K562 (cell line): ENCODE measurements around the gene KCNH2. TPM values are rescaled to one million over a fixed set of nuclear protein-coding genes. Genes with fewer than 3 reads are reported as not detected.
A peak's percentile ranks its signal among the peaks of the same experiment; 100 is the strongest.

Source experiments
- BCLAF1 ChIP-seq, 2 experiments: fragments of 450-650 bp in 1 of 2; IDR thresholded peaks; 2 replicates each; pipeline ENCODE4 v1.6.1; 2011 to 2017; ENCODE audit warnings: low read depth in 2 of 2, antibody characterized with exemption in 1 of 2, borderline replicate concordance in 1 of 2, low read length in 1 of 2, mild to moderate bottlenecking in 1 of 2, mixed read lengths in 1 of 2; ENCODE audit not compliant: control insufficient read depth in 1 of 2
- HSF4 ChIP-seq: fragments of 250-450 bp; sonication (Bioruptor Pico); IDR thresholded peaks from 2 replicates; pipeline ENCODE4 v2.1.2; 2022; ENCODE audit warnings: mild to moderate bottlenecking, moderate library complexity, borderline replicate concordance
- KLF16 ChIP-seq: IDR thresholded peaks from 2 replicates; pipeline ENCODE4 v1.6.1; 2016; ENCODE audit warnings: antibody characterized with exemption
- NR0B1 ChIP-seq: fragments of 450-650 bp; IDR thresholded peaks from one replicate; pipeline ENCODE4 v1.6.1; 2018; ENCODE audit warnings: mild to moderate bottlenecking, moderate library complexity; ENCODE audit not compliant: partially characterized antibody
- ZBTB11 ChIP-seq, 3 experiments: fragments of 200-800 bp in 1 of 3; fragments of 250-450 bp in 1 of 3; fragments of 450-650 bp in 1 of 3; sonication (Bioruptor Pico) in 1 of 3; sonication (Bioruptor generic) in 1 of 3; formaldehyde crosslinking in 1 of 3; IDR thresholded peaks; 2 replicates each; pipeline versions ENCODE4 v1.6.1 to v1.8.0; 2016 to 2022; ENCODE audit warnings: mild to moderate bottlenecking in 2 of 3, missing genetic modification characterization in 2 of 3, missing compliant biosample characterization in 1 of 3, moderate library complexity in 1 of 3
- ZFX ChIP-seq: sonication (generic); formaldehyde crosslinking; IDR thresholded peaks from 2 replicates; pipeline ENCODE4 v1.8.0; 2022; ENCODE audit warnings: mild to moderate bottlenecking, missing genetic modification reagents, moderate library complexity
- ZNF24 ChIP-seq: fragments of 450-650 bp; IDR thresholded peaks from 2 replicates; pipeline ENCODE4 v1.6.1; 2016
- polyA plus RNA-seq, 8 experiments: library from polyadenylated mRNA; depleted of rRNA in 4 of 8; stranded (reverse) in 5 of 8; unstranded in 3 of 8; fragments of >200 nt; fragmentation: Nextera tagmentation in 2 of 8; fragmentation: Illumina TruSeq in 1 of 8; extraction: Ambion mirVana in 2 of 8; extraction: Trizol in 1 of 8; gene quantifications; 2 replicates each; pipeline versions ENCODE4 v1.2.1 to v1.2.3, GENCODE V29; 2011 to 2014; ENCODE audit warnings: inconsistent platforms in 1 of 8, missing spikeins in 1 of 8
- total RNA-seq, 7 experiments: library from RNA; depleted of rRNA in 6 of 7; stranded (reverse); fragments of >200 nt in 6 of 7; fragmentation: Illumina TruSeq in 2 of 7; extraction: Trizol in 2 of 7; gene quantifications; 2 replicates each; pipeline versions ENCODE4 v1.2.1 to v1.2.3, GENCODE V29; 2011 to 2021; ENCODE audit warnings: low replicate concordance in 1 of 7
- TF ChIP-seq, protein P1 (sequence below): fragments of 200-400 bp; formaldehyde crosslinking; IDR thresholded peaks from 2 replicates; pipeline ENCODE4 v1.6.1; 2017; ENCODE audit warnings: mild to moderate bottlenecking, low read depth, low read length, moderate library complexity
- TF ChIP-seq, protein P2 (sequence below): sonication (generic); IDR thresholded peaks from 2 replicates; pipeline ENCODE4 v1.6.1; 2016
- TF ChIP-seq, protein P3 (sequence below): fragments of 450-650 bp; IDR thresholded peaks from 2 replicates; pipeline ENCODE4 v1.7.0; 2016; ENCODE audit warnings: borderline replicate concordance

KCNH2 gene
- total and polyA plus RNA-seq, 9 of the 15 experiments (the other 6 are each of a cell fraction or from before 2014, with no cell fraction given): 18.1 to 368 (median 218) TPM

DNA sequence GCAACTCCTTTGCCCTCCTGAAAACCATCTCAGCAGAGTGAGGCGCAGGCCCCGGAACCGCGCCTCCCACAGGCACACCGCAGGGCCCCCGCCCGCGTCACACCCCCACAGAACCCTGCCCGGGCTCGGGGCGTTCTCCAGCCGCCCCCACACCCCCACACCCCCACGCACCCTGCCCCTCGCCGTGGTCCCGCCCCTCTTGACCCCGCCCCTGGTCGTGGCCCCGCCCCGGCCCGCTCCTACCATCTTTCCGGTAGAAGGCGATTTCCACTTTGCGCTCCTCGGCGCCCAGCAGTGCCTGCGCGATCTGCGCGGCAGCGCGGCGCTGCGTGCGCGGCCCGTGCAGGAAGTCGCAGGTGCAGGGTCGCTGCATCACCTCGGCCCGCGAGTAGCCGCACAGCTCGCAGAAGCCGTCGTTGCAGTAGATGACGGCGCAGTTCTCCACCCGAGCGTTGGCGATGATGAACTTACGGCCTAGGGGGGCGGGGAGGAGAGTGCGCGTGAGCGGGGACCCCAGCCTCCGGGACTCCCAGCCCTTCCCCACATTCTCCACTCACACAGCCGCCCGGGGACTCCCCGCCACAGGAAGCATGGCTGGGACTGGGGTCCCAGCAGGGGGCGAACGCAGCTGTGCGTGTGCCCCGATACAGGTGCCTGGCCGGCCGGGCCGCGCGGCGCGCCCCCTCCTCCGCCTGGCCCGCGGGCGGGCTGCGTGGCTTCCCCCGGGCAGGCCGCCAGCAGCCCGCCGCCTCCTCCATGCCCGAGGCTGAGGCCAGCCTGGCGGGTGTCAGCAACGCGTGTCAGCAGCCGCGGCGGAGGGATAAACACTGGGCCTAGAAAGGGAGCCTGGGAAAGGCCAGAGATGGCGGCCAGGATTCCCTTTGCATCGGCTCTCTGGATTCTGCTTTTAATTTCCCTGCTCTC is 3.4 kb downstream of the KCNH2 start (continued):
- TF ChIP-seq, protein P1, sequence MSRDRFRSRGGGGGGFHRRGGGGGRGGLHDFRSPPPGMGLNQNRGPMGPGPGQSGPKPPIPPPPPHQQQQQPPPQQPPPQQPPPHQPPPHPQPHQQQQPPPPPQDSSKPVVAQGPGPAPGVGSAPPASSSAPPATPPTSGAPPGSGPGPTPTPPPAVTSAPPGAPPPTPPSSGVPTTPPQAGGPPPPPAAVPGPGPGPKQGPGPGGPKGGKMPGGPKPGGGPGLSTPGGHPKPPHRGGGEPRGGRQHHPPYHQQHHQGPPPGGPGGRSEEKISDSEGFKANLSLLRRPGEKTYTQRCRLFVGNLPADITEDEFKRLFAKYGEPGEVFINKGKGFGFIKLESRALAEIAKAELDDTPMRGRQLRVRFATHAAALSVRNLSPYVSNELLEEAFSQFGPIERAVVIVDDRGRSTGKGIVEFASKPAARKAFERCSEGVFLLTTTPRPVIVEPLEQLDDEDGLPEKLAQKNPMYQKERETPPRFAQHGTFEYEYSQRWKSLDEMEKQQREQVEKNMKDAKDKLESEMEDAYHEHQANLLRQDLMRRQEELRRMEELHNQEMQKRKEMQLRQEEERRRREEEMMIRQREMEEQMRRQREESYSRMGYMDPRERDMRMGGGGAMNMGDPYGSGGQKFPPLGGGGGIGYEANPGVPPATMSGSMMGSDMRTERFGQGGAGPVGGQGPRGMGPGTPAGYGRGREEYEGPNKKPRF: no peak
- TF ChIP-seq NR0B1: no peak
- TF ChIP-seq HSF4: no peak
- peak in 1 of 3 experiments; percentile 24; a peak in 1 of 6 replicates for TF ChIP-seq ZBTB11 (CRISPR knock-in tag; IDR thresholded peaks at IDR 0.05)
- TF ChIP-seq ZNF24: peak; percentile 82
- TF ChIP-seq, protein P2, sequence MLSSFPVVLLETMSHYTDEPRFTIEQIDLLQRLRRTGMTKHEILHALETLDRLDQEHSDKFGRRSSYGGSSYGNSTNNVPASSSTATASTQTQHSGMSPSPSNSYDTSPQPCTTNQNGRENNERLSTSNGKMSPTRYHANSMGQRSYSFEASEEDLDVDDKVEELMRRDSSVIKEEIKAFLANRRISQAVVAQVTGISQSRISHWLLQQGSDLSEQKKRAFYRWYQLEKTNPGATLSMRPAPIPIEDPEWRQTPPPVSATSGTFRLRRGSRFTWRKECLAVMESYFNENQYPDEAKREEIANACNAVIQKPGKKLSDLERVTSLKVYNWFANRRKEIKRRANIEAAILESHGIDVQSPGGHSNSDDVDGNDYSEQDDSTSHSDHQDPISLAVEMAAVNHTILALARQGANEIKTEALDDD: no peak
- 0 out of 4 replicates have a peak, but pooled peaks of 1 of the 2 experiments have one; percentile 47 for TF ChIP-seq BCLAF1 (IDR thresholded peaks at IDR 0.05; ENCODE audit: borderline replicate concordance in 1 of 2, control insufficient read depth in 1 of 2, low read depth in 2 of 2, low read length in 1 of 2)
- TF ChIP-seq KLF16: peak; percentile 39; the same call in 1 of the 2 replicates
- peak; percentile 71 for TF ChIP-seq ZFX (CRISPR knock-in tag)
- TF ChIP-seq, protein P3, sequence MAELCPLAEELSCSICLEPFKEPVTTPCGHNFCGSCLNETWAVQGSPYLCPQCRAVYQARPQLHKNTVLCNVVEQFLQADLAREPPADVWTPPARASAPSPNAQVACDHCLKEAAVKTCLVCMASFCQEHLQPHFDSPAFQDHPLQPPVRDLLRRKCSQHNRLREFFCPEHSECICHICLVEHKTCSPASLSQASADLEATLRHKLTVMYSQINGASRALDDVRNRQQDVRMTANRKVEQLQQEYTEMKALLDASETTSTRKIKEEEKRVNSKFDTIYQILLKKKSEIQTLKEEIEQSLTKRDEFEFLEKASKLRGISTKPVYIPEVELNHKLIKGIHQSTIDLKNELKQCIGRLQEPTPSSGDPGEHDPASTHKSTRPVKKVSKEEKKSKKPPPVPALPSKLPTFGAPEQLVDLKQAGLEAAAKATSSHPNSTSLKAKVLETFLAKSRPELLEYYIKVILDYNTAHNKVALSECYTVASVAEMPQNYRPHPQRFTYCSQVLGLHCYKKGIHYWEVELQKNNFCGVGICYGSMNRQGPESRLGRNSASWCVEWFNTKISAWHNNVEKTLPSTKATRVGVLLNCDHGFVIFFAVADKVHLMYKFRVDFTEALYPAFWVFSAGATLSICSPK: no peak
